ENCODE measurements around the gene MYO1E. TPM values are rescaled to one million over a fixed set of nuclear protein-coding genes. Genes with fewer than 3 reads are reported as not detected.

MYO1E gene
- polyA plus RNA-seq, 12 donors = 33.5 to 50.6 (median 39.9) TPM; not detected in 1

Other genes starting within 250 kb of the MYO1E start
- gene LDHAL6B, start 166.0 kb downstream of the MYO1E start, polyA plus RNA-seq (ENCODE audit: insufficient read length in 12 of 12) = under 1 TPM in 6 of 12 donors, not detected in 6; 0.11 to 0.17 (median 0.14) TPM
- 1 to 10 TPM in 6 of 12 donors, under 1 TPM in 4, not detected in 2; 0.66 to 2.1 (median 1.2) TPM for gene FAM81A, start 65.3 kb upstream of the MYO1E start, polyA plus RNA-seq (ENCODE audit: insufficient read length in 12 of 12)
- 1 to 10 TPM in 3 of 12 donors, under 1 TPM in 6, not detected in 3; 0.07 to 3.4 (median 0.17) TPM for gene GCNT3, start 238.9 kb upstream of the MYO1E start, polyA plus RNA-seq (ENCODE audit: insufficient read length in 12 of 12)

All from muscle of arm (tissue), 12 donors.